ENCODE results near the gene PDP2.

Gene PDP2

GRCh38 chr16:66845080-66845410 is 35.3 kb upstream of the PDP2 start:
- H3K4me3 ChIP-seq (replicated peaks; ENCODE audit: low read depth, low read length), result no peak overlapping the region
- TF ChIP-seq CTCF (IDR thresholded peaks at IDR 0.05; ENCODE audit: insufficient read depth, low read length, poor library complexity, severe bottlenecking), result no peak
- DNase-seq (ENCODE audit: extremely low read depth, insufficient read length), result no peak
- no peaks in the 10 kb centered on the region for H3K36me3 ChIP-seq (ENCODE audit: control insufficient read depth, insufficient read depth, low read length)
- no peaks in the 10 kb centered on the region; the same call in none of the 2 replicates for H3K27me3 ChIP-seq (replicated peaks; ENCODE audit: control insufficient read depth, insufficient read depth, low read length)

GRCh38 chr16:66845791-66846221 is 34.5 kb upstream of the PDP2 start:
- Histone ChIP-seq H3K4me3 (replicated peaks; ENCODE audit: low read depth, low read length) (no peak overlapping the region), H3K36me3 (ENCODE audit: control insufficient read depth, insufficient read depth, low read length) (no peaks in the 10 kb centered on the region), H3K27me3 (replicated peaks; ENCODE audit: control insufficient read depth, insufficient read depth, low read length) (no peaks in the 10 kb centered on the region; the same call in none of the 2 replicates)
- DNase-seq (ENCODE audit: extremely low read depth, insufficient read length), result no peak
- no peak for TF ChIP-seq CTCF (IDR thresholded peaks at IDR 0.05; ENCODE audit: insufficient read depth, low read length, poor library complexity, severe bottlenecking)

- DNase-seq (ENCODE audit: extremely low read depth, insufficient read length), result no peak
- H3K27me3 ChIP-seq (replicated peaks; ENCODE audit: control insufficient read depth, insufficient read depth, low read length), result no peaks in the 10 kb centered on the region; the same call in none of the 2 replicates
- TF ChIP-seq CTCF (IDR thresholded peaks at IDR 0.05; ENCODE audit: insufficient read depth, low read length, poor library complexity, severe bottlenecking), result no peak
- no peaks in the 10 kb centered on the region for H3K36me3 ChIP-seq (ENCODE audit: control insufficient read depth, insufficient read depth, low read length)
- no peak overlapping the region for H3K4me3 ChIP-seq (replicated peaks; ENCODE audit: low read depth, low read length)
These were observed 34.0 kb upstream of the PDP2 start for GRCh38 chr16:66846266-66846665.

- DNase-seq (ENCODE audit: extremely low read depth, insufficient read length), result no peak
- no peak overlapping the region for H3K4me3 ChIP-seq (replicated peaks; ENCODE audit: low read depth, low read length)
- no peaks in the 10 kb centered on the region for H3K36me3 ChIP-seq (ENCODE audit: control insufficient read depth, insufficient read depth, low read length)
- TF ChIP-seq CTCF (IDR thresholded peaks at IDR 0.05; ENCODE audit: insufficient read depth, low read length, poor library complexity, severe bottlenecking), result no peak
- no peaks in the 10 kb centered on the region; the same call in none of the 2 replicates for H3K27me3 ChIP-seq (replicated peaks; ENCODE audit: control insufficient read depth, insufficient read depth, low read length)
These were observed 33.5 kb upstream of the PDP2 start for GRCh38 chr16:66846831-66847230.

- no peaks in the 10 kb centered on the region; the same call in none of the 2 replicates for H3K27me3 ChIP-seq (replicated peaks; ENCODE audit: control insufficient read depth, insufficient read depth, low read length)
- no peak for TF ChIP-seq CTCF (IDR thresholded peaks at IDR 0.05; ENCODE audit: insufficient read depth, low read length, poor library complexity, severe bottlenecking)
- no peak overlapping the region for H3K4me3 ChIP-seq (replicated peaks; ENCODE audit: low read depth, low read length)
- H3K36me3 ChIP-seq (ENCODE audit: control insufficient read depth, insufficient read depth, low read length), result no peaks in the 10 kb centered on the region
- no peak for DNase-seq (ENCODE audit: extremely low read depth, insufficient read length)
These were observed 32.7 kb upstream of the PDP2 start for GRCh38 chr16:66847533-66848067.

- no peak for DNase-seq (ENCODE audit: extremely low read depth, insufficient read length)
- no peak for TF ChIP-seq CTCF (IDR thresholded peaks at IDR 0.05; ENCODE audit: insufficient read depth, low read length, poor library complexity, severe bottlenecking)
- H3K36me3 ChIP-seq (ENCODE audit: control insufficient read depth, insufficient read depth, low read length), result no peaks in the 10 kb centered on the region
- H3K4me3 ChIP-seq (replicated peaks; ENCODE audit: low read depth, low read length), result no peak overlapping the region
- no peaks in the 10 kb centered on the region; the same call in none of the 2 replicates for H3K27me3 ChIP-seq (replicated peaks; ENCODE audit: control insufficient read depth, insufficient read depth, low read length)
These were observed 32.1 kb upstream of the PDP2 start for GRCh38 chr16:66848172-66848571.

Measured in GM06990 (cell line).